ENCODE data around the gene KMO. TPM values are rescaled to one million over a fixed set of nuclear protein-coding genes. Genes with fewer than 3 reads are reported as not detected.
A peak's percentile ranks its signal among the peaks of the same experiment; 100 is the strongest.

The KMO gene
- total RNA-seq, 1 experiment from 2014 or later: 1.2 TPM

DNA sequence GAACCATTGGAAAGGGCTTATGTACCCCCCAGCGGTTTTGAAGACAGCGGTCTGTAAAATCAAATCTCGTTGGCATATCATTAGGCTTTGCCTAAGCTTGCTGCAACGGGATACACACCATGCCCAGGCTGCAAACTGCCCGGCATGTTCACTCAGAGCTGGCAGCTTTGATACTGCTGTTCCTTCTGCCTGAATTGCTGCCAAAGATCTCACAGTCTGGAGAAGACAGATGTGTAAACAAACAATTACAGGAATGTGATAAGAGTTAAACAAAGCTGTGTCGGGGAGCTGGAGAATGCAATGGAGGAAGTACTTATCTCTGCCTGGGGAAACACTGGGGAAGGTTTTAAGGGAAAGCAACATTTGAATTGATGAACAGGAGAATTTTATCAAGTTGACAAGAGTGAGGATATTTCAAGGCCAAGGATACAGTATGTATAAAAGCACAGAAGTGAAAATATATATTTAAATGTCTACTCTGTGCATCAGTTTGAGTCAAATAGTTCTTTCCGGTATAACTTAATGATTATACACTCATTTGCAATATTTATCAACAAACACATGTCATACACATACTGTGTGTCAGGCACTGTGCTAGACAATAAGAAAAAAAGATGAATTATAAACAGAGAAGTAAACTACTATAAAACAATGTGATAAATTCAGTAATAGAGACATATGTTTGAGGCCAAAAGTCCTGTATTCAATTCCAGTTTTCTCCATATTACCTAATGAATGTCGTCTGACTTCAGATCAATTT, 78.1 kb downstream of the KMO start:
- Mint-ChIP-seq H3K9me3 (ENCODE audit: unreplicated experiment) (no peaks in the 10 kb centered on the region), H3K27ac (ENCODE audit: low read depth, unreplicated experiment) (no peak overlapping the region), H3K4me1 (ENCODE audit: insufficient read depth, unreplicated experiment) (peaks cover 42% of the 10 kb centered on the region), H3K36me3 (ENCODE audit: insufficient read depth, unreplicated experiment) (peaks cover 25% of the 10 kb centered on the region), H3K4me3 (ENCODE audit: unreplicated experiment) (no peak overlapping the region), H3K27me3 (ENCODE audit: insufficient read depth, unreplicated experiment) (no peaks in the 10 kb centered on the region)
- intact Hi-C loops (cut with micrococcal nuclease): loop anchor here (2.0 to 5.0 kb wide), 3 partner anchors 79 to 407 kb away; no protein-coding TSS in a partner anchor
- TF ChIP-seq, protein P1, sequence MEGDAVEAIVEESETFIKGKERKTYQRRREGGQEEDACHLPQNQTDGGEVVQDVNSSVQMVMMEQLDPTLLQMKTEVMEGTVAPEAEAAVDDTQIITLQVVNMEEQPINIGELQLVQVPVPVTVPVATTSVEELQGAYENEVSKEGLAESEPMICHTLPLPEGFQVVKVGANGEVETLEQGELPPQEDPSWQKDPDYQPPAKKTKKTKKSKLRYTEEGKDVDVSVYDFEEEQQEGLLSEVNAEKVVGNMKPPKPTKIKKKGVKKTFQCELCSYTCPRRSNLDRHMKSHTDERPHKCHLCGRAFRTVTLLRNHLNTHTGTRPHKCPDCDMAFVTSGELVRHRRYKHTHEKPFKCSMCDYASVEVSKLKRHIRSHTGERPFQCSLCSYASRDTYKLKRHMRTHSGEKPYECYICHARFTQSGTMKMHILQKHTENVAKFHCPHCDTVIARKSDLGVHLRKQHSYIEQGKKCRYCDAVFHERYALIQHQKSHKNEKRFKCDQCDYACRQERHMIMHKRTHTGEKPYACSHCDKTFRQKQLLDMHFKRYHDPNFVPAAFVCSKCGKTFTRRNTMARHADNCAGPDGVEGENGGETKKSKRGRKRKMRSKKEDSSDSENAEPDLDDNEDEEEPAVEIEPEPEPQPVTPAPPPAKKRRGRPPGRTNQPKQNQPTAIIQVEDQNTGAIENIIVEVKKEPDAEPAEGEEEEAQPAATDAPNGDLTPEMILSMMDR (IDR thresholded peaks at IDR 0.05; ENCODE audit: unreplicated experiment): no peak
- BruUV-seq (replicated peaks): no TSS peak
- ChIA-PET POLR2A (interaction anchor here (0.6 to 8.6 kb wide), 35 partner anchors 8 to 1643 kb away, joined by 3 to 126 read pairs (median 7); partner anchors contain the start of genes CHML, EXO1, FH and KMO), CTCF (interaction anchor here (0.5 to 9.1 kb wide), 74 partner anchors 8 to 1656 kb away, joined by 3 to 173 read pairs (median 6); partner anchors contain the start of genes CHML, EXO1, FH and KMO)
- DNase-seq (ENCODE audit: unreplicated experiment): peak; percentile 61

DNA sequence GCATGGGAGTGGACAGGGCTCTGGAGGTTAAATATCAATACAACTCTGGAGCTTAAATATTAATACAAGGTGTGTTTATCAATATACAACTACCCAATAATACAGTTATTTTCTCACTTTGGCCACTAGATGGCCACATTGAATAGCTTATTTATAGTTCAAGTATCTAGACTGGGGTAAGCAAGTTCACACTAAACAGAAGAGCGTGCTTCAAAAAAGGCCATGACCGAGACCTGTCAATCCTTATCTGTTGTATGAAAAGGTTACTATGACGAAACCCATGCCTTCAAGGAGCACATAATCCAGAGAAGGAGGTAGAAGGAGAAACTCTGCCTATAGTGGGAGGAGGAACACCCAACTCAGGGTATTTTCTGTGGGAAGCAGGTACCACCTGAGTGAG, 78.9 kb downstream of the KMO start:
- Mint-ChIP-seq H3K9me3 (ENCODE audit: unreplicated experiment) (no peaks in the 10 kb centered on the region), H3K4me3 (ENCODE audit: unreplicated experiment) (no peak overlapping the region), H3K27ac (ENCODE audit: low read depth, unreplicated experiment) (no peak overlapping the region), H3K27me3 (ENCODE audit: insufficient read depth, unreplicated experiment) (no peaks in the 10 kb centered on the region), H3K36me3 (ENCODE audit: insufficient read depth, unreplicated experiment) (peaks cover 25% of the 10 kb centered on the region), H3K4me1 (ENCODE audit: insufficient read depth, unreplicated experiment) (peaks cover 42% of the 10 kb centered on the region)
- ChIA-PET POLR2A (interaction anchor here (0.8 to 8.6 kb wide), 29 partner anchors 9 to 277 kb away, joined by 3 to 126 read pairs (median 9); partner anchors contain the start of genes CHML, EXO1, FH and KMO), CTCF (interaction anchor here (0.5 to 9.1 kb wide), 85 partner anchors 9 to 1655 kb away, joined by 3 to 173 read pairs (median 5); partner anchors contain the start of genes CHML, EXO1, FH and KMO)
- TF ChIP-seq, protein P1 (IDR thresholded peaks at IDR 0.05; ENCODE audit: unreplicated experiment): peak; percentile 78
- intact Hi-C loops (cut with micrococcal nuclease): loop anchor here (1.0 to 5.0 kb wide), 8 partner anchors 16 to 406 kb away; no protein-coding TSS in a partner anchor
- DNase-seq (ENCODE audit: unreplicated experiment): peak; percentile 92
- BruUV-seq (replicated peaks): no TSS peak

DNA sequence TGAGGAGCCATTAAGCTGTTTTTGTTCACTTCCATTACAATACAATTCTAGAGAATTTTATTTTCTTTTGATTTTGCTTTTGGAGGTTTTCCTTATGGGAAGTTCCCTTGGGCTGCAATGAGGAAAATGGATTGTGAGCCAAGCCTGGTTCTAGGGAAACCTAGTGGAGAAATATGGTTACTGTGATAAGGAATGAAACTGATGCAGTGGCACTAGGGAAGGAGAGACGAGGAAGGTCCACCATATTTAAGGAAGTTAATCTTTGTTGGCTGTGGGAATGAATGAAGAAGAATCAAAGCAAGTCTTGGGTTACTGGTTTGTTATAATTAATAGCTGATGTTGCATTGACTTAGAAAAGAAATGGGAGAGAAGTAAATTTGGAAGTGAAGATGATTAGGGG, 79.6 kb downstream of the KMO start:
- Mint-ChIP-seq H3K9me3 (ENCODE audit: unreplicated experiment) (no peaks in the 10 kb centered on the region), H3K36me3 (ENCODE audit: insufficient read depth, unreplicated experiment) (peaks cover 25% of the 10 kb centered on the region), H3K27me3 (ENCODE audit: insufficient read depth, unreplicated experiment) (no peaks in the 10 kb centered on the region), H3K4me3 (ENCODE audit: unreplicated experiment) (no peak overlapping the region), H3K27ac (ENCODE audit: low read depth, unreplicated experiment) (no peak overlapping the region), H3K4me1 (ENCODE audit: insufficient read depth, unreplicated experiment) (peaks cover 41% of the 10 kb centered on the region)
- POLR2A ChIA-PET: interaction anchor here (0.6 to 8.6 kb wide), 28 partner anchors 9 to 1216 kb away, joined by 3 to 126 read pairs (median 10); partner anchors contain the start of genes CHML, EXO1, FH and KMO
- no peak for DNase-seq (ENCODE audit: unreplicated experiment)
- no TSS peak for BruUV-seq (replicated peaks)
- CTCF ChIA-PET: interaction anchor here (0.6 to 9.1 kb wide), 61 partner anchors 12 to 1620 kb away, joined by 3 to 173 read pairs (median 6); partner anchors contain the start of genes CHML, EXO1, FH and KMO
- intact Hi-C loops (cut with micrococcal nuclease): loop anchor here (1.0 to 5.0 kb wide), 9 partner anchors 16 to 406 kb away; partner anchors contain the start of genes CHML and OPN3
- TF ChIP-seq, protein P1 (IDR thresholded peaks at IDR 0.05; ENCODE audit: unreplicated experiment): no peak

Data from MCF 10A (cell line).